Brain microvascular endothelial cell (primary cell): ENCODE results near the gene HID1.
A peak's percentile ranks its signal among the peaks of the same experiment; 100 is the strongest.

Experiments
- DNase-seq: peaks from one replicate; pipeline ENCODE4 v3.0.0-alpha.2; 2020
- H3K27ac ChIP-seq: fragments of 250-450 bp; sonication (Bioruptor Pico); 2 replicates; pipeline ENCODE4 v1.5.1; 2020; ENCODE audit warnings: mild to moderate bottlenecking, moderate library complexity
- H3K27me3 ChIP-seq: fragments of 250-450 bp; sonication (Bioruptor Pico); replicated peaks from 2 replicates; pipeline ENCODE4 v1.5.1; 2020; ENCODE audit warnings: mild to moderate bottlenecking
- H3K36me3 ChIP-seq: fragments of 250-450 bp; sonication (Bioruptor Pico); replicated peaks from 2 replicates; pipeline ENCODE4 v1.5.1; 2020; ENCODE audit warnings: mild to moderate bottlenecking
- H3K4me3 ChIP-seq: 2 replicates; pipeline ENCODE4 v1.5.1; 2011; ENCODE audit warnings: low read depth, mild to moderate bottlenecking, control low read depth, low read length, moderate library complexity
- in situ Hi-C: cut with HindIII; loops from 2 replicates; pipeline ENCODE4 v1.10.0; 2017; ENCODE audit warnings: low sequenced_read_pairs, low pct_ligation_motif_present
- TF ChIP-seq, protein P1 (sequence below): IDR thresholded peaks from 2 replicates; pipeline ENCODE4 v1.5.1; 2011; ENCODE audit warnings: low read depth, mild to moderate bottlenecking, moderate library complexity, low read length, control low read depth, inconsistent platforms; ENCODE audit errors: missing control alignments

HID1 gene

DNA sequence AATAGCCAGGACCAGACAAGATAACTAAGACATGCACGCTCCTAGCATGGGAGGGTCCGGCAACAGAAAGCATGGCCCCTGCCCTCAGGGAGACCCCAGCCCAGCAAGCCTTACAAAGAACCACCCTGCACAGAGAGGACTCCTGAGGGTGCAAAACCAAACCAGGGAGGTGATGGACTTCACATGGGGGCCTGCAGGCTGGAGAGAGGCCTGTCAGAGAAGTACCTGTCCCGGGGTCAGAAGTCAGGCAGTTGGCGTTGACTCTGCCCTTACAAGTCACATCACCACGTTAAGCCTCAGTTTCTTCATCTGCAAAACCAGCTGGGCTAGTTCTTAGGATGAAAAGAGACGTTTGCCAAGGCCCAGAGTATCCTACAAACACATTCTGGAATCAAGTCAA is 43.8 kb downstream of the HID1 start:
- peaks cover 41% of the 10 kb centered on the region for H3K27me3 ChIP-seq
- no peak overlapping the region for H3K27ac ChIP-seq
- DNase-seq, result no peak
- TF ChIP-seq, protein P1, sequence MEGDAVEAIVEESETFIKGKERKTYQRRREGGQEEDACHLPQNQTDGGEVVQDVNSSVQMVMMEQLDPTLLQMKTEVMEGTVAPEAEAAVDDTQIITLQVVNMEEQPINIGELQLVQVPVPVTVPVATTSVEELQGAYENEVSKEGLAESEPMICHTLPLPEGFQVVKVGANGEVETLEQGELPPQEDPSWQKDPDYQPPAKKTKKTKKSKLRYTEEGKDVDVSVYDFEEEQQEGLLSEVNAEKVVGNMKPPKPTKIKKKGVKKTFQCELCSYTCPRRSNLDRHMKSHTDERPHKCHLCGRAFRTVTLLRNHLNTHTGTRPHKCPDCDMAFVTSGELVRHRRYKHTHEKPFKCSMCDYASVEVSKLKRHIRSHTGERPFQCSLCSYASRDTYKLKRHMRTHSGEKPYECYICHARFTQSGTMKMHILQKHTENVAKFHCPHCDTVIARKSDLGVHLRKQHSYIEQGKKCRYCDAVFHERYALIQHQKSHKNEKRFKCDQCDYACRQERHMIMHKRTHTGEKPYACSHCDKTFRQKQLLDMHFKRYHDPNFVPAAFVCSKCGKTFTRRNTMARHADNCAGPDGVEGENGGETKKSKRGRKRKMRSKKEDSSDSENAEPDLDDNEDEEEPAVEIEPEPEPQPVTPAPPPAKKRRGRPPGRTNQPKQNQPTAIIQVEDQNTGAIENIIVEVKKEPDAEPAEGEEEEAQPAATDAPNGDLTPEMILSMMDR, result no peak
- in situ Hi-C loops, result no loop called here
- no peaks in the 10 kb centered on the region for H3K36me3 ChIP-seq
- no peak overlapping the region for H3K4me3 ChIP-seq

DNA sequence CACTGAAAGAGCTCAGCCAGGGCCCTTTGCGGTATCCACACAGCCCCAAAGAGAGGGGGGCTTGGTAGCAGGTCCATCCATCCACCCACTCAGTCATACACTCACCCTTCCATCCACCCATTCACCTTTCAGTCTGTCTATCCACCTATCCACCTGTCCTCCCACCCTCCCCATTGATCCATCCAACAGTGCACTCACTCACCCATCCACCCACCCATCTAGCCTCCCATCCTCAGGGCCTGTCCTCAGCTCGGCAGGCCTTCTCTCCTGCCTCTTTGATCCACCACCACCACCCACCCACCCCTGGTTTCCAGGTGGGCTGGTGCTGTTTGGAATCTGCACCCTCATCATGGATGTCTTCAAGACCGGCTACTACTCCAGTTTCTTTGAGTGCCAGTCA is 47.3 kb downstream of the HID1 start:
- no peak overlapping the region for H3K4me3 ChIP-seq
- in situ Hi-C loops, result no loop called here
- H3K27me3 ChIP-seq, result peaks cover 56% of the 10 kb centered on the region
- no peaks in the 10 kb centered on the region for H3K36me3 ChIP-seq
- H3K27ac ChIP-seq, result no peak overlapping the region
- TF ChIP-seq, protein P1, result no peak
- no peak for DNase-seq

GRCh38 chr17:74924250-74924948 is 48.2 kb downstream of the HID1 start, which contains the start of gene OTOP2:
Gene OTOP2, plus strand, starts transcription at chr17:74924273. Its CDS starts 360 bp downstream, at chr17:74924633.
- Histone ChIP-seq H3K36me3 (no peaks in the 10 kb centered on the region), H3K27me3 (peaks cover 62% of the 10 kb centered on the region), H3K27ac (no peak within 1 kb of the TSS), H3K4me3 (no peak within 1 kb of the TSS)
- in situ Hi-C loops, result no loop called here
- TF ChIP-seq, protein P1, result no peak
- no peak for DNase-seq

GRCh38 chr17:74923538-74924249 is 48.9 kb downstream of the HID1 start:
- no peak overlapping the region for H3K27ac ChIP-seq
- peaks cover 67% of the 10 kb centered on the region for H3K27me3 ChIP-seq
- TF ChIP-seq, protein P1, result peak; percentile 68
- DNase-seq, result peak; percentile 6
- H3K4me3 ChIP-seq, result no peak overlapping the region
- no peaks in the 10 kb centered on the region for H3K36me3 ChIP-seq
- in situ Hi-C loops, result no loop called here

DNA sequence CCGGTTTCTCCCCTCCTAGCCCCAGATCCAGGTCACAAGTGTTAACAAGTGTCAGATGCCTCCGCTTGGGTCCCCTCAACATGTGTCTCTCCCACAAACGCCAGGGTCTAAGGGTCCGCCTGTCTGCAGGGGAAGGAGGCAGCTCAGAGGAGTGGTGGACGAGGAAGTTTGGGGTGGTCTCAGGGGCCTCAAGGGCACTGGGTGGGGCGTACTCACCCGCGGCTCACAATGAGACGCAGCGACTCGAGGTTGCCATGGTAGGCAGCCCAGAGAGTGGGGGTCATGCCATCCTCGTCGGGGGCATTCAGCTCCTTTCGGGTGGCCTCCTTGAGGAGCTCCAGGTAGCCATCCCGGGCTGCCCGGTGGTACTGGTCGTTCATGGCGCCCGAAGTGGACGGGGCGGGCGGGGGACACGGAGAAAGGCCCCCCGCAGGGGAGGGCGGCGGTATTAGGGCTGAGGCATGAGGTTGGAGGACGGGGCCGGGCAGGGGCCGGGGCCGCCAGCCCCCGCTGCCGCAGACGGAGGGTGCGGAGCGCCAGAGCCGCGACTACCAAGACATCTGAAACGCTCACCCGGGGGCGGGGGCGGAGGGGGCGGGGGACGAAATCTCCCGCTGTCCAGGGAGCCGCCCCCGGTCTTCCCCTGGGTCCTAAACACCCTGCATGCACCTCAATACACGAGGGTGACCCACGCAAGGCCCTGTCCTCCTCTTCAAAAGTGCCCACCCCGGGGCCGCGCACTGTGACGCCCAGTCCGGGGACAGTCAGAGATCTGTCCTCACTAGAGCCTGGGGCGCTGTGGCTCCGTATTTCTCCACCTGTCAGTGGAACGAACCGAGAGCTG is 49.6 kb downstream of the HID1 start, which contains the start of gene USH1G:
USH1G (minus strand) TSS at position 562 of the 844 bp plus-strand sequence; CDS start at position 380, 182 bp downstream.
- TF ChIP-seq, protein P1, result no peak
- no peaks in the 10 kb centered on the region for H3K36me3 ChIP-seq
- in situ Hi-C loops, result no loop called here
- H3K4me3 ChIP-seq, result no peak within 1 kb of the TSS
- peaks cover 66% of the 10 kb centered on the region for H3K27me3 ChIP-seq
- no peak for DNase-seq
- no peak within 1 kb of the TSS for H3K27ac ChIP-seq
